ENCODE measurements around the gene SLC16A3. TPM values are rescaled to one million over a fixed set of nuclear protein-coding genes. Genes with fewer than 3 reads are reported as not detected.

Gene SLC16A3
- total RNA-seq, 1 donor: 105 TPM

- no peak overlapping the region for H3K4me3 ChIP-seq (ENCODE audit: low read length)
- no peaks in the 10 kb centered on the region for H3K9me3 ChIP-seq (ENCODE audit: low read depth, low read length)
- no peaks in the 10 kb centered on the region for H3K27me3 ChIP-seq (ENCODE audit: insufficient read depth, low read length)
- peaks cover 52% of the 10 kb centered on the region for H3K4me1 ChIP-seq (ENCODE audit: insufficient read depth, low read length)
Observed at GRCh38 chr17:82281502-82282238, 52.8 kb downstream of the SLC16A3 start.

- Histone ChIP-seq H3K4me1 (ENCODE audit: insufficient read depth, low read length) (peaks cover 59% of the 10 kb centered on the region), H3K9me3 (ENCODE audit: low read depth, low read length) (no peaks in the 10 kb centered on the region), H3K4me3 (ENCODE audit: low read length) (no peak overlapping the region), H3K27me3 (ENCODE audit: insufficient read depth, low read length) (no peaks in the 10 kb centered on the region)
Observed at GRCh38 chr17:82282239-82283207, 53.7 kb downstream of the SLC16A3 start.

- no peak overlapping the region for H3K4me3 ChIP-seq (ENCODE audit: low read length)
- H3K27me3 ChIP-seq (ENCODE audit: insufficient read depth, low read length): no peaks in the 10 kb centered on the region
- H3K9me3 ChIP-seq (ENCODE audit: low read depth, low read length): no peaks in the 10 kb centered on the region
- peaks cover 58% of the 10 kb centered on the region for H3K4me1 ChIP-seq (ENCODE audit: insufficient read depth, low read length)
Observed at GRCh38 chr17:82283208-82283749, 54.4 kb downstream of the SLC16A3 start.

- Histone ChIP-seq H3K27me3 (ENCODE audit: insufficient read depth, low read length) (no peaks in the 10 kb centered on the region), H3K4me1 (ENCODE audit: insufficient read depth, low read length) (peaks cover 40% of the 10 kb centered on the region)
Observed at GRCh38 chr17:82285141-82285540, 56.3 kb downstream of the SLC16A3 start.

GRCh38 chr17:82287013-82287867 lies 58.4 kb downstream of the SLC16A3 start:
- Histone ChIP-seq H3K4me3 (ENCODE audit: low read length) (no peak overlapping the region), H3K9me3 (ENCODE audit: low read depth, low read length) (no peaks in the 10 kb centered on the region), H3K27me3 (ENCODE audit: insufficient read depth, low read length) (no peaks in the 10 kb centered on the region), H3K4me1 (ENCODE audit: insufficient read depth, low read length) (peaks cover 35% of the 10 kb centered on the region)

More at GRCh38 chr17:82285141-82285540, 56.3 kb downstream of the SLC16A3 start:
- H3K4me3 ChIP-seq (ENCODE audit: low read length): no peak overlapping the region
- H3K9me3 ChIP-seq (ENCODE audit: low read depth, low read length): no peaks in the 10 kb centered on the region

- H3K27me3 ChIP-seq (ENCODE audit: insufficient read depth, low read length): no peaks in the 10 kb centered on the region
- H3K4me3 ChIP-seq (ENCODE audit: low read length): no peak overlapping the region
- no peaks in the 10 kb centered on the region for H3K9me3 ChIP-seq (ENCODE audit: low read depth, low read length)
- peaks cover 28% of the 10 kb centered on the region for H3K4me1 ChIP-seq (ENCODE audit: insufficient read depth, low read length)
Observed at GRCh38 chr17:82287868-82288801, 59.3 kb downstream of the SLC16A3 start.

Other genes with a start within 250 kb of the SLC16A3 start
- gene CENPX, start 206.2 kb upstream of the SLC16A3 start, total RNA-seq: 18.6 TPM
- 5.5 TPM for gene LRRC45, start 205.7 kb upstream of the SLC16A3 start, total RNA-seq
- gene RAC3, start 197.4 kb upstream of the SLC16A3 start, total RNA-seq: 0.63 TPM
- 25.2 TPM for gene DCXR, start 191.3 kb upstream of the SLC16A3 start, total RNA-seq
- gene RFNG, start 177.2 kb upstream of the SLC16A3 start, total RNA-seq: 13.7 TPM
- 47.4 TPM for gene GPS1, start 177.1 kb upstream of the SLC16A3 start, total RNA-seq
- 73.6 TPM for gene DUS1L, start 163.2 kb upstream of the SLC16A3 start, total RNA-seq
- 21.8 TPM for gene FASN, start 130.8 kb upstream of the SLC16A3 start, total RNA-seq
- gene CCDC57, start 16.2 kb upstream of the SLC16A3 start, total RNA-seq: 36.6 TPM
- 89.3 TPM for gene CSNK1D, start 44.7 kb downstream of the SLC16A3 start, total RNA-seq
- gene CD7, start 88.6 kb downstream of the SLC16A3 start, total RNA-seq: 48.5 TPM
- 49.5 TPM for gene SECTM1, start 104.7 kb downstream of the SLC16A3 start, total RNA-seq
- gene TEX19, start 130.2 kb downstream of the SLC16A3 start, total RNA-seq: not detected
- gene UTS2R, start 142.7 kb downstream of the SLC16A3 start, total RNA-seq: not detected
- 16.0 TPM for gene HEXD, start 189.3 kb downstream of the SLC16A3 start, total RNA-seq
- gene OGFOD3, start 189.5 kb downstream of the SLC16A3 start, total RNA-seq: 11.9 TPM
- 32.4 TPM for gene CYBC1, start 221.7 kb downstream of the SLC16A3 start, total RNA-seq
- gene NARF, start 229.7 kb downstream of the SLC16A3 start, total RNA-seq: 48.7 TPM

All from mononuclear cell (primary cell).